ENCODE measurements around the gene GSK3A. TPM values are rescaled to one million over a fixed set of nuclear protein-coding genes. Genes with fewer than 3 reads are reported as not detected.

Gene GSK3A
- total and polyA plus RNA-seq, 7 donors: 17.4 to 49.5 (median 28.5) TPM

- WGBS, 2 donors: 80 to 82% methylated on average over 6 of the region's 6 CpGs
- Histone ChIP-seq H3K27me3 (no peaks in the 10 kb centered on the region), H3K9me3 (no peaks in the 10 kb centered on the region), H3K36me3 (peaks cover 14 to 22% (median 17%) of the 10 kb centered on the region in 4 donors), H3K4me3 (no peak overlapping the region), H3K4me1 (peaks cover 0 to 73% (median 63%) of the 10 kb centered on the region in 4 donors), H3K27ac (peak overlapping the region; percentile 99 to 100 (median 100))
- no peak for TF ChIP-seq POLR2AphosphoS5 (IDR thresholded peaks at IDR 0.05)
- TF ChIP-seq POLR2A (IDR thresholded peaks at IDR 0.05): no peak
- TF ChIP-seq CTCF (IDR thresholded peaks at IDR 0.05): no peak
- TF ChIP-seq EP300 (IDR thresholded peaks at IDR 0.05): no peak
- intact Hi-C loops (cut with DNase I): no loop called here
- DNase-seq: no peak
Measured at GRCh38 chr19:42249769-42250168, 7.4 kb upstream of the GSK3A start.

- WGBS, 2 donors: 91% methylated on average over 36 of the region's 36 CpGs
- no peaks in the 10 kb centered on the region for H3K27me3 ChIP-seq
- H3K9me3 ChIP-seq: no peaks in the 10 kb centered on the region
- peaks cover 0 to 74% (median 64%) of the 10 kb centered on the region in 4 donors for H3K4me1 ChIP-seq
- no peak for DNase-seq
- intact Hi-C loops (cut with DNase I): no loop called here
- H3K27ac ChIP-seq: peak overlapping the region; percentile 99 to 100 (median 100)
- H3K36me3 ChIP-seq: peaks cover 14 to 22% (median 17%) of the 10 kb centered on the region in 4 donors
- TF ChIP-seq POLR2AphosphoS5 (IDR thresholded peaks at IDR 0.05) (no peak), EP300 (IDR thresholded peaks at IDR 0.05) (no peak), POLR2A (IDR thresholded peaks at IDR 0.05) (no peak), CTCF (IDR thresholded peaks at IDR 0.05) (no peak)
- no peak overlapping the region for H3K4me3 ChIP-seq
Measured at GRCh38 chr19:42249149-42249750, 6.8 kb upstream of the GSK3A start.

- DNase-seq: no peak
- Histone ChIP-seq H3K9me3 (no peaks in the 10 kb centered on the region), H3K27ac (peak overlapping the region; percentile 39 to 100 (median 100)), H3K4me3 (no peak overlapping the region), H3K27me3 (no peaks in the 10 kb centered on the region), H3K4me1 (peaks cover 0 to 81% (median 72%) of the 10 kb centered on the region in 4 donors), H3K36me3 (peaks cover 14 to 22% (median 17%) of the 10 kb centered on the region in 4 donors)
- WGBS, 2 donors: 91 to 93% methylated on average over 41 of the region's 41 CpGs
- intact Hi-C loops (cut with DNase I): no loop called here
- TF ChIP-seq CTCF (IDR thresholded peaks at IDR 0.05) (no peak), POLR2AphosphoS5 (IDR thresholded peaks at IDR 0.05) (no peak), POLR2A (IDR thresholded peaks at IDR 0.05) (no peak), EP300 (IDR thresholded peaks at IDR 0.05) (no peak)
Measured at GRCh38 chr19:42248270-42249148, 6.1 kb upstream of the GSK3A start.

- H3K27ac ChIP-seq: peak overlapping the region; percentile 84 to 100 (median 98)
- DNase-seq: no peak
- H3K27me3 ChIP-seq: no peaks in the 10 kb centered on the region
Measured at GRCh38 chr19:42247640-42248199, 5.3 kb upstream of the GSK3A start.

More at GRCh38 chr19:42247640-42248199, 5.3 kb upstream of the GSK3A start:
- TF ChIP-seq POLR2AphosphoS5 (IDR thresholded peaks at IDR 0.05) (no peak), POLR2A (IDR thresholded peaks at IDR 0.05) (no peak), CTCF (IDR thresholded peaks at IDR 0.05) (no peak)
- Histone ChIP-seq H3K4me3 (no peak overlapping the region), H3K36me3 (peaks cover 14 to 22% (median 17%) of the 10 kb centered on the region in 4 donors), H3K4me1 (peaks cover 0 to 78% (median 70%) of the 10 kb centered on the region in 4 donors), H3K9me3 (no peaks in the 10 kb centered on the region)
- intact Hi-C loops (cut with DNase I): loop anchor here (2.0 kb wide), 1 partner anchor 49 kb away; no protein-coding TSS in a partner anchor
- 93 to 94% methylated on average over 6 of the region's 6 CpGs for WGBS, 2 donors
